Measurements from ENCODE around the gene WDFY3.

DNA sequence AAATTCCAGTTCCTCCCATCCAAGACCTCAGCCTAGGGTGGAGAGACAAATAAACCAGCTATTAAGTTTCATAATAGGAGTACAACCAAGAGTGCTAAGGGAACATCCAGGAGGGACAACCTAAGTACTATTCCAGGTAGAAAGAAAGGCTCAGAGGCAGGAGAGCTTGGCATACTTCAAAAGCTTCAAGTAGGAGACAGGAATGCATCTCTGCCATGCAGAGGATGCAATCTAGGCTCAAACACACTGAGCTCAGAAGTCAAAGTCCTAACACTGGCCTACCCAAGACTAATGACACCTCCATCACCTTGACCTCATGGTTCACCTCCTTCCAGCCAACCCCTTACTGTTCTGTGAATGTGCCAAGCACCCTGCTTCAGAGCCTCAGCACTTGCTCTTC, 8.1 kb downstream of the WDFY3 start:
- TF ChIP-seq, protein P1, sequence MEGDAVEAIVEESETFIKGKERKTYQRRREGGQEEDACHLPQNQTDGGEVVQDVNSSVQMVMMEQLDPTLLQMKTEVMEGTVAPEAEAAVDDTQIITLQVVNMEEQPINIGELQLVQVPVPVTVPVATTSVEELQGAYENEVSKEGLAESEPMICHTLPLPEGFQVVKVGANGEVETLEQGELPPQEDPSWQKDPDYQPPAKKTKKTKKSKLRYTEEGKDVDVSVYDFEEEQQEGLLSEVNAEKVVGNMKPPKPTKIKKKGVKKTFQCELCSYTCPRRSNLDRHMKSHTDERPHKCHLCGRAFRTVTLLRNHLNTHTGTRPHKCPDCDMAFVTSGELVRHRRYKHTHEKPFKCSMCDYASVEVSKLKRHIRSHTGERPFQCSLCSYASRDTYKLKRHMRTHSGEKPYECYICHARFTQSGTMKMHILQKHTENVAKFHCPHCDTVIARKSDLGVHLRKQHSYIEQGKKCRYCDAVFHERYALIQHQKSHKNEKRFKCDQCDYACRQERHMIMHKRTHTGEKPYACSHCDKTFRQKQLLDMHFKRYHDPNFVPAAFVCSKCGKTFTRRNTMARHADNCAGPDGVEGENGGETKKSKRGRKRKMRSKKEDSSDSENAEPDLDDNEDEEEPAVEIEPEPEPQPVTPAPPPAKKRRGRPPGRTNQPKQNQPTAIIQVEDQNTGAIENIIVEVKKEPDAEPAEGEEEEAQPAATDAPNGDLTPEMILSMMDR (IDR thresholded peaks at IDR 0.05): no peak
- no peak for TF ChIP-seq POLR2A (IDR thresholded peaks at IDR 0.05)

Data from lower leg skin (tissue), 3 donors.